Breast epithelium (tissue), 3 donors: ENCODE measurements around the gene ZNRF2.

ENCODE experiments used
- POLR2A ChIP-seq: fragments of 450-650 bp; IDR thresholded peaks from one replicate; pipeline ENCODE4 v1.6.1; 2016; ENCODE audit warnings: antibody characterized with exemption, mild to moderate bottlenecking, moderate library complexity
- POLR2AphosphoS5 ChIP-seq, 3 donors: sonication (generic); formaldehyde crosslinking; IDR thresholded peaks; one replicate each; pipeline ENCODE4 v1.6.1; 2017; ENCODE audit warnings: antibody characterized with exemption in 3 of 3
- TF ChIP-seq, protein P1 (sequence below), 3 donors: fragments of 450-650 bp; IDR thresholded peaks; one replicate each; pipeline ENCODE4 v1.5.1; 2016 to 2017; ENCODE audit warnings: antibody characterized with exemption in 3 of 3, mild to moderate bottlenecking in 3 of 3, moderate library complexity in 3 of 3

DNA sequence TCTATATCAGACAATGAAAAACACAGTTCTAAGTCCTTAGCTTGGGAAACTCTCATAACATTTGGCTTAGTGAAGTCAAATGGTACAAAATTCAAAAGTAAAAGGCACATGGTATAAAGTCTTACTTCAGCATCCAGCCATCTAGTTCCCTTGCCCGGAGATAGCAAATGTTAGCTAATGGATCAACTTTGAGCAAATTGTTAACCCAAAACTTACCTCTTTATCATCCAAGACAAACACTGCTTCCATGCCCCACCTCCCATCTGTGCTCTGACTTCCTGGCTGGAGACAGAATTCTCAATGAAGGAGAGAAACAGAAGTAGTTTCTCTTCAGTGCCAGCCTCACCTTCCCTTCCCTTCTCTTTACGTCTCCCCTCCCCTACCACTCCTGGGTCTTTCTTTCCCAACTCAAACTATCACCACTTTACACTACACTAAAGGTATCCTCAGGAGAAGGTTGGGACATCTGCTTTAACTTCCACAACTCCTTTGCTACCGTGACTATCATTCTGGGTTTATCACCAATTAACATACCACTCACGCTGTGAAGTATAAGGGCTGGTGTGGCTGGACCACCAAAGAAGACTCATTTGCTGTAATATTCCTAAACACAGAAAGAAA, 21.2 kb upstream of the ZNRF2 start:
- TF ChIP-seq, protein P1, sequence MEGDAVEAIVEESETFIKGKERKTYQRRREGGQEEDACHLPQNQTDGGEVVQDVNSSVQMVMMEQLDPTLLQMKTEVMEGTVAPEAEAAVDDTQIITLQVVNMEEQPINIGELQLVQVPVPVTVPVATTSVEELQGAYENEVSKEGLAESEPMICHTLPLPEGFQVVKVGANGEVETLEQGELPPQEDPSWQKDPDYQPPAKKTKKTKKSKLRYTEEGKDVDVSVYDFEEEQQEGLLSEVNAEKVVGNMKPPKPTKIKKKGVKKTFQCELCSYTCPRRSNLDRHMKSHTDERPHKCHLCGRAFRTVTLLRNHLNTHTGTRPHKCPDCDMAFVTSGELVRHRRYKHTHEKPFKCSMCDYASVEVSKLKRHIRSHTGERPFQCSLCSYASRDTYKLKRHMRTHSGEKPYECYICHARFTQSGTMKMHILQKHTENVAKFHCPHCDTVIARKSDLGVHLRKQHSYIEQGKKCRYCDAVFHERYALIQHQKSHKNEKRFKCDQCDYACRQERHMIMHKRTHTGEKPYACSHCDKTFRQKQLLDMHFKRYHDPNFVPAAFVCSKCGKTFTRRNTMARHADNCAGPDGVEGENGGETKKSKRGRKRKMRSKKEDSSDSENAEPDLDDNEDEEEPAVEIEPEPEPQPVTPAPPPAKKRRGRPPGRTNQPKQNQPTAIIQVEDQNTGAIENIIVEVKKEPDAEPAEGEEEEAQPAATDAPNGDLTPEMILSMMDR (IDR thresholded peaks at IDR 0.05): no peak
- TF ChIP-seq POLR2A: no peak
- TF ChIP-seq POLR2AphosphoS5 (IDR thresholded peaks at IDR 0.05): no peak
